Large intestine (tissue), 3 donors: Measurements from ENCODE around the gene FGGY. TPM values are rescaled to one million over a fixed set of nuclear protein-coding genes. Genes with fewer than 3 reads are reported as not detected.
A peak's percentile ranks its signal among the peaks of the same experiment; 100 is the strongest.
"Not testable (repeated sequence)": the region's sequence is repeated elsewhere in the genome, so short reads cannot be mapped to it uniquely, and the experiment has no call there.

Experiments
- DNase-seq, 2 donors: peaks; one replicate each; pipeline versions ENCODE4 v3.0.0 to v3.0.0-alpha.2; 2013
- H3K27ac ChIP-seq: one replicate; pipeline ENCODE4 v1.5.1; 2013; ENCODE audit warnings: low read length
- H3K27me3 ChIP-seq: 2 replicates; pipeline ENCODE4 v1.6.1; 2013; ENCODE audit warnings: low read length; ENCODE audit not compliant: control insufficient read depth, insufficient read depth
- H3K36me3 ChIP-seq: 2 replicates; pipeline ENCODE4 v1.6.1; 2013; ENCODE audit warnings: low read length; ENCODE audit not compliant: control insufficient read depth, insufficient read depth
- H3K4me1 ChIP-seq: one replicate; pipeline ENCODE4 v1.6.1; 2013; ENCODE audit warnings: low read length; ENCODE audit not compliant: control insufficient read depth, insufficient read depth
- H3K4me3 ChIP-seq: one replicate; pipeline ENCODE4 v1.5.1; 2013; ENCODE audit warnings: low read length
- H3K9me3 ChIP-seq: one replicate; pipeline ENCODE4 v1.6.1; 2013; ENCODE audit warnings: mild to moderate bottlenecking, low read depth, low read length, moderate library complexity; ENCODE audit not compliant: control insufficient read depth
- WGBS: methylation state at CpG from one replicate; pipeline ENCODE4 v1.1.5; 2013; ENCODE audit warnings: low lambda C conversion rate; ENCODE audit not compliant: insufficient coverage; 5-methylcytosine and 5-hydroxymethylcytosine counted together
- polyA plus RNA-seq: library from polyadenylated mRNA; unstranded; fragments of 120-200 nt; gene quantifications from one replicate; pipeline ENCODE4 v1.2.1, GENCODE V29; 2013

Gene FGGY
- polyA plus RNA-seq, 1 donor = 17.5 TPM

GRCh38 chr1:59522925-59523505, 226.1 kb downstream of the FGGY start:
- H3K27ac ChIP-seq = peak overlapping the region; percentile 67
- no peaks in the 10 kb centered on the region for H3K36me3 ChIP-seq
- DNase-seq = peak; percentile 85 to 93
- peaks cover 30% of the 10 kb centered on the region for H3K4me1 ChIP-seq
- 0% methylated on average over 1 of the region's 4 CpGs for WGBS
- H3K4me3 ChIP-seq = no peak overlapping the region
- no peaks in the 10 kb centered on the region for H3K27me3 ChIP-seq
- no peaks in the 10 kb centered on the region for H3K9me3 ChIP-seq

- peak overlapping the region; percentile 67 for H3K27ac ChIP-seq
- WGBS = no CpG with 5 or more reads among the region's 12 CpGs
- no peaks in the 10 kb centered on the region for H3K27me3 ChIP-seq
- DNase-seq = no peak
- H3K9me3 ChIP-seq = no peaks in the 10 kb centered on the region
- no peak overlapping the region for H3K4me3 ChIP-seq
- H3K36me3 ChIP-seq = no peaks in the 10 kb centered on the region
- H3K4me1 ChIP-seq = peaks cover 30% of the 10 kb centered on the region
These were observed 227.0 kb downstream of the FGGY start for GRCh38 chr1:59523745-59524450.

- DNase-seq = no peak
- H3K9me3 ChIP-seq = no peaks in the 10 kb centered on the region
- no peak overlapping the region for H3K27ac ChIP-seq
- peaks cover 23% of the 10 kb centered on the region for H3K4me1 ChIP-seq
- H3K4me3 ChIP-seq = no peak overlapping the region
- H3K27me3 ChIP-seq = no peaks in the 10 kb centered on the region
- no peaks in the 10 kb centered on the region for H3K36me3 ChIP-seq
- WGBS = no CpG with 5 or more reads among the region's 1 CpG
These were observed 229.3 kb downstream of the FGGY start for GRCh38 chr1:59526240-59526639.

GRCh38 chr1:59528471-59528870, 231.6 kb downstream of the FGGY start:
- no peak overlapping the region for H3K27ac ChIP-seq
- no peak for DNase-seq
- no peaks in the 10 kb centered on the region for H3K27me3 ChIP-seq
- H3K36me3 ChIP-seq = no peaks in the 10 kb centered on the region
- no peak overlapping the region for H3K4me3 ChIP-seq
- peaks cover 11% of the 10 kb centered on the region for H3K4me1 ChIP-seq
- WGBS = no CpG with 5 or more reads among the region's 3 CpGs
- H3K9me3 ChIP-seq = no peaks in the 10 kb centered on the region

GRCh38 chr1:59528900-59529299, 232.0 kb downstream of the FGGY start:
- Histone ChIP-seq H3K4me3 (no peak overlapping the region), H3K9me3 (no peaks in the 10 kb centered on the region), H3K27ac (no peak overlapping the region), H3K27me3 (no peaks in the 10 kb centered on the region), H3K36me3 (no peaks in the 10 kb centered on the region), H3K4me1 (peaks cover 7% of the 10 kb centered on the region)
- no peak for DNase-seq
- 100% methylated on average over 2 of the region's 2 CpGs for WGBS

GRCh38 chr1:59530119-59530518, 233.2 kb downstream of the FGGY start:
- 86% methylated on average over 1 of the region's 3 CpGs for WGBS
- H3K9me3 ChIP-seq = no peaks in the 10 kb centered on the region
- no peak overlapping the region for H3K27ac ChIP-seq
- no peaks in the 10 kb centered on the region for H3K36me3 ChIP-seq
- H3K4me1 ChIP-seq = no peaks in the 10 kb centered on the region
- H3K27me3 ChIP-seq = no peaks in the 10 kb centered on the region
- H3K4me3 ChIP-seq = no peak overlapping the region
- DNase-seq = no peak

GRCh38 chr1:59532102-59532501, 235.2 kb downstream of the FGGY start:
- no peaks in the 10 kb centered on the region for H3K36me3 ChIP-seq
- H3K4me1 ChIP-seq = no peaks in the 10 kb centered on the region
- H3K9me3 ChIP-seq = no peaks in the 10 kb centered on the region
- no peaks in the 10 kb centered on the region for H3K27me3 ChIP-seq
- no peak for DNase-seq
- H3K27ac ChIP-seq = no peak overlapping the region
- no peak overlapping the region for H3K4me3 ChIP-seq

- not testable (repeated sequence) for H3K36me3 ChIP-seq, H3K27me3 ChIP-seq, DNase-seq, H3K4me3 ChIP-seq, H3K9me3 ChIP-seq, H3K27ac ChIP-seq
- peaks cover 21% of the 10 kb centered on the region for H3K4me1 ChIP-seq
- no CpG with 5 or more reads among the region's 2 CpGs for WGBS
These were observed 241.6 kb downstream of the FGGY start for GRCh38 chr1:59538476-59538875.

- Histone ChIP-seq H3K27ac (no peak overlapping the region), H3K4me3 (no peak overlapping the region)
- WGBS = 75% methylated on average over 1 of the region's 5 CpGs
These were observed 243.2 kb downstream of the FGGY start for GRCh38 chr1:59539961-59540681.

GRCh38 chr1:59541161-59541560, 244.3 kb downstream of the FGGY start:
- Histone ChIP-seq H3K4me1 (peaks cover 36% of the 10 kb centered on the region), H3K27me3 (no peaks in the 10 kb centered on the region), H3K36me3 (peaks cover 3% of the 10 kb centered on the region), H3K27ac (peak overlapping the region; percentile 98), H3K4me3 (no peak overlapping the region), H3K9me3 (no peaks in the 10 kb centered on the region)
- DNase-seq = no peak
- no CpG with 5 or more reads among the region's 2 CpGs for WGBS

More at GRCh38 chr1:59539961-59540681, 243.2 kb downstream of the FGGY start:
- no peak for DNase-seq
- H3K36me3 ChIP-seq = peaks cover 3% of the 10 kb centered on the region
- peaks cover 36% of the 10 kb centered on the region for H3K4me1 ChIP-seq
- no peaks in the 10 kb centered on the region for H3K27me3 ChIP-seq
- H3K9me3 ChIP-seq = no peaks in the 10 kb centered on the region
